ENCODE measurements around the gene NCF4. TPM values are rescaled to one million over a fixed set of nuclear protein-coding genes. Genes with fewer than 3 reads are reported as not detected.

Gene NCF4
- total RNA-seq (2014; rRNA removed; shearing (Covaris generic)), result not detected in 2 replicates

DNA sequence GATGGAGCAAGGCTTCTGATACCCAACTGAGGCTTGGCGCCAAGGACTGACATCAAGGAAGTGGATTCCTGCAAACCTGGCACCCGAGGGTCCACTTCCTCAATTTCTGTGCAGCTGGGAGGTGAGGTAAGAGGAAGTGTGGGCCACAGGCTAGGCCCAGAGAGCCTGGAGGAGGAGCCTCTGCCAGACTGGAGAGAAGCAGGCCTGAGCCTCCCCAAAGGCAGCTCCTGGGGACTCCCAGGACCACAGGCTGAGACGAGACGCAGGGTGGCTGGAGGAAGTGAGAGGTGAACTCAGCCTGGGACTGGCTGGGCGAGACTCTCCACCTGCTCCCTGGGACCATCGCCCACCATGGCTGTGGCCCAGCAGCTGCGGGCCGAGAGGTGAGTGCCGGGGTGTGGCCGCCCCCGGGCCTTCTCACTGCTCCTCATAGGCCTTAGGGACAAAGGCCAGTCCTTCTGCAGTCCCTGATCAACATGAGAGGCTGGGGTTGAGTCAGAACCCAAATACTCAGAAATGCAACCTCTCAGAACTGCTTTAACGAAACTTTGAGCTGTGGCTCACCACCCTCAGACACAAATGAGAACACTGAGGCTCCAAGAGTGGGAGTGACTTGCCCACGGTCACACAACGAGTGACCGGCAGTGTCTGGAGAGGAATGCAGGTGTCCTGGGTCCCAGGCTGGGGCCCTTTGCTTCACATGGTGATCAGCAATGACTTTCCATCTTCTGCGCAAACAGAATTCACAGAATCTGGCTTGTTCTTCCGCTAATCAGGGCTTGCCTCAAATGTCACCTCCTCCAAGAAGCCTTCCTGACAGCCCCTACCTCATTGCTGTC is at the start of gene NCF4:
Gene NCF4, plus strand, starts transcription at position 186 of the 839 bp plus-strand sequence. Its CDS starts 166 bp downstream, at position 352.
- DNase-seq (ENCODE audit: low spot score), result no peak

- DNase-seq (ENCODE audit: low spot score), result no peak
Observed at GRCh38 chr22:36811094-36811800, 49.6 kb upstream of the NCF4 start.

DNA sequence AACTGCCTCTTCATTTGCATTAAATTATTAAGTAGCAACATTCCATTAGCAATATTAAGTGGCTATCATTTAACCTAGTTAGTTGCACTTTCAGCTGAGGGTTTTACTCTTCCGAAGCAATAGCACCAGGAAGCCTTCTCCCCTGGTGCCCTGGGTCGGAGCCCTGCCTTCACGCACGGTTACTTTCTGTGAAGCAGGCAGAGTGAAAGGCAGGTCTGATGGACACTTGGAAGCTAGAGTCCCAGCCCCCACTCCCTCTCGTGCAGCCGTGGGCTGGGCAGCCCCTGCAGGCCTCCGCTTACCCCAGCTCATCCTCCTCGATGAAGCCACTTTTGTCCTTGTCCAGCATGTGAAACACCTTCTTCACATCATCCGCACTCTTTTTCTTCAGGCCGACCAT is 46.0 kb upstream of the NCF4 start:
- DNase-seq (ENCODE audit: low spot score), result no peak

- DNase-seq (ENCODE audit: low spot score), result no peak
Observed at GRCh38 chr22:36815558-36816338, 45.1 kb upstream of the NCF4 start.

DNA sequence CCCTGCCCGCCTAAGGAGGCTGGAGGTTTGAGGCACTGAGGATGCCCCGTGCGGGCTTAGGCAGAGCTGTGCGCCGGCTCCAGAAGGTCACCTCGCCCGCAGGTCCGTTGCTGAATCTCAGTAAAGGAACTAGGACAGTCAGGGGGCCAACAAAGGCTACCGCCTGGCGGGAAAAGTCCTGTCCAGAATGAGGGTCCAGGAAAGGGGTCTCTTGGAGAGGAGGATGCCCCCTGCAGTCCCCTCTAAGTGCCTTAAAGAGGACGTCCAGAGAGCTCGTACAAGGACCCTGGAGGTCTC is 44.5 kb upstream of the NCF4 start:
- no peak for DNase-seq (ENCODE audit: low spot score)

DNA sequence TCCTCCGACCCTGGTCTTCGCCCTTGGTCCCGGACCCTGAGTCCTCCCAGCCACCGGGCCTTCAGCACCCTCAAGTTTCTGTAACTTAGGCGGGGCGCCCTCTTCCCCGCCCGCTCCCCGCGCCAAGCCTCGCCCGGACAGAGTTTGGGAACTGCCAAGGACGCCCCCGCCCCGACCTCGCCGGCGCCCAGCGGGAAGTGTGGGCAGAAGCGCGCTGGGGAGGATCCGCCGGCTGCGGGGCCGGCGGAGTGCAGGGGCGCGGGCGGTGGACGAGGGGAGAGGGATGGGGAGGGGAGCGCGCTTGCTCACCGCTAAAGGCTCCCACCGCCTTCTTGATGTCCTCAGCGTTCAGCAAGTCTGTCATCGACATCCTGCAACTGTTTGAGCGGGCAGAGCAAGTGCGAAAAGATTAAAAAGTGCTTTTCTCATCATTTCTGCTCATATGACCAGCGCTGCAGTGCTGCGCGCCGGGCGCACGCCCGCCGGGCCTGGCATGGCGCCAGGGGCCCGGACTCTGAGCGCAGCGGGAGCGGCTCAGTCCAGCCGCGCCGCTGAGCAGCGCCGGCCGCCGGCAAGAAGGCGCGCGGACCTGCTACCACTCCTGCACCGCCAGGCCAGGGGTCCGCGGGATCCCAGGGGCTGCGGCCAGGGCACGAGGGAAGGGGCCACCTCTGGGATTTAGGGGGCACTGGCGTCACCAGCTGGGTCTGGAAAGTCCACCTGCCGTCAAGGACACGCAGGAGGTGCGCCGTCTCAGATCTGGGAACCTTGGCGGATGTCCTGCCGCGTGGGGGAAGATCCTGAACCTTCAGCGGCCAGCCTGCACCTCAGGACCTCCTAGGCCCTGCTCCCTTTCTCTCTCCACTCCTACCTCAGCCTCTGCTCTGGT is 43.9 kb upstream of the NCF4 start, which contains the start of gene PVALB:
Gene PVALB, minus strand, starts transcription at position 400 of the 889 bp plus-strand sequence. Its CDS starts 30 bp downstream, at position 370.
- DNase-seq (ENCODE audit: low spot score), result no peak

GRCh38 chr22:36817525-36817848 is 43.3 kb upstream of the NCF4 start:
- DNase-seq (ENCODE audit: low spot score), result no peak

- no peak for DNase-seq (ENCODE audit: low spot score)
Observed at GRCh38 chr22:36818010-36818642, 42.7 kb upstream of the NCF4 start.

GRCh38 chr22:36819112-36819511 is 41.7 kb upstream of the NCF4 start:
- DNase-seq (ENCODE audit: low spot score), result no peak

GRCh38 chr22:36822581-36822980 is 38.2 kb upstream of the NCF4 start:
- no peak for DNase-seq (ENCODE audit: low spot score)

DNA sequence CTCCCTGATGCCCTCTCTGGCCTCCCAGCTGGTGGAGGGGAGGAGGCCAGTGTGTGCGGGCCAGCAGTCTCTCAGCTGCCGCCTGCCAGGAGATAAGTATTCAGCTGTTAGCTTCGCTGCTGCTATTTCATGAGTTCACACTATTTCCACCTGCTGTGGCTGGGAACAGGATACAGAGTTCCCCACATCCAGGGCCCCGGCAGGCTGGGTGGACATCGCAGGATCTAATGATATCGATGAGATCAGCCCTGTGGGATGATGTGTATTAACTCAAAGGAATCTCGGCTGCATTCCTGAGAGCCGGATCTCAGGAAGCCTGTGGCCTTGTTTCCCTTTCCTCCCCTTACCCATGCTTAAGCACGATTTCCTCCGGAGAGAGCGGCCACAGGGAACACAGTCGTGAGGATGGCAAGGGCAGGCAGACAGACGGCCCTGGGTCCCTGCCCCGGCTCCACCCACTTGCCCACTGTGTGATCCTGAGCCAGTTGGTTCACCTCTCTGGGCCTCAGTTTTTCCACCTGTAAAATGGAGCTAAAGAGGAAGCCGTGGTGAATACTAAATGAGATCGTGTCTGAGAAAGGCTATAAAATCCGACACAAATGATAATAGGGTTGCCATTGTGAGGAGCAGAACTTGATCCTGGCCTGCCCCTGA is 37.5 kb upstream of the NCF4 start:
- no peak for DNase-seq (ENCODE audit: low spot score)

GRCh38 chr22:36824655-36825054 is 36.2 kb upstream of the NCF4 start:
- DNase-seq (ENCODE audit: low spot score), result no peak

DNA sequence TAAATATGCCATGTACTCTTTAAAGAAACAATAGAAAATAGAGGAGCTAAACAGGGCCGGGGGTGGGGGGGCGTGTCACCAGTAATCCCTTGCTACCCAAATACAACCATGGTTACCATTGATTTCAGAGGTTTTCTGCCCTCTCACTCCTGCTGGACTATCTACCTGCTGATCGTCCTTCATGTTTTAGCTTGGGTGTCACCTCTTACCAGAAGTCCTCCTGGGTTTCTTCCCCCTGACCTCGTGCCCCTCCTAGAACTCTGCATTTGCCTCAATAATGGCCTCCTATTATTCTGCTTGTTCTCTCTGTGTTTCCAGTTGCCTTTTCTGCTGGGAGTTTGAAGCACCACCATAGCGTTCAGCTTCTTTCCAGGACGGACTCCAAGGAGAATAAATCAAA is 34.5 kb upstream of the NCF4 start:
- no peak for DNase-seq (ENCODE audit: low spot score)

GRCh38 chr22:36828815-36829214 is 32.0 kb upstream of the NCF4 start:
- no peak for DNase-seq (ENCODE audit: low spot score)

- DNase-seq (ENCODE audit: low spot score), result no peak
Observed at GRCh38 chr22:36829370-36830002, 31.3 kb upstream of the NCF4 start.

- DNase-seq (ENCODE audit: low spot score), result no peak
Observed at GRCh38 chr22:36830601-36831000, 30.2 kb upstream of the NCF4 start.

GRCh38 chr22:36831206-36831605 is 29.6 kb upstream of the NCF4 start:
- no peak for DNase-seq (ENCODE audit: low spot score)

DNA sequence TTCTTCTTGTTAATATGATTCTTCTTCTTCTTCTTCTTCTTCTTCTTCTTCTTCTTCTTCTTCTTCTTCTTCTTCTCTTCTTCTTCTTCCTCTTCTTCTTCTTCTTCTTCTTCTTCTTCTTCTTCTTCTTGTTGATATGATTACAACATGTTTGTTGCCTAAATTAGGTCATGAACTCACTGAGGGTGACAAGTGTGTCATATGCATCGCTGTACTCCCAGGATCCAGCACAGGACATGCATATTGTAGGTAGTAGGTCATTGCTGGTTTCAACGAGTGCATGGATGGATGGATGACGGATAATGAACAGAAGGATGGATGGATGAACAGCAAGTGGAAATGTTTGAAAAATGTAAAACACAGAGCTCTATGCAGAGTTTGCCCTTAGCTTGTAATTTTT is 29.1 kb upstream of the NCF4 start:
- no peak for DNase-seq (ENCODE audit: low spot score)

DNA sequence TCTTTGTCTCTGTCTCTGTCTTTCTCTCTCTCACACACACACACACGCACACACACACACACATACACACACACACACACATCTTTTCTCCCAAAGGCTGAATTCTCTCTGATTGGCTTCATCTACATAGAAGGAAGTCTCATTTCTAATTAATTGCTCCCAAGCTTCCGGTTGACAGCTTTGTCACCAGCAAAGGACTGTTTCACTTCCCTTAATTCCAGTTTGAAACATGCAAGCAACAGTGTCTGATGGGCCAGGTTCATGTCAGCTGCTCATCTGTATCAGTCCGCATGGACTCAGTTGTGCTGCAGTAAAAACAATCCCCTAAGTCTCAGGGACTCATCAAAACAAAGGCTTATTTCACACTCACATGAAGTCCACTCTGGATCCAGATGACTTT is 27.7 kb upstream of the NCF4 start:
- DNase-seq (ENCODE audit: low spot score), result no peak

DNA sequence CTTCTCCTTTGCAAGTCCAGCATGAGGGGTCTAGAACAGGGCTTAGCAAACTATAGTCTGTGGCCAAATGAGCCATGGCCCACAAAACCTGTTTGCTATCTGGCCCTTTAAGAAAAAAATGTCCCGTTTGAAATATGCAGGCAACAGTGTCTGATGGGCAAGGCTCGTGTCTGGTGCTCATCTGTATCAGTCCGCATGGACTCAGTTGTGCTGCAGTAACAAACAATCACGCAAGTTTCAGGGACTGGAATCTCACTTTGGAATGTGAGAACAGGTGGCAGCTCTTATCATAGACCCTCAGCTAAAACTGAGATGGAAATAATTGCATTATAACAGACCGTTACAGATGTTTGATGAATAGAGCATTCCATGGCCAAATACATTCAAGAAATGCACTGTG is 24.9 kb upstream of the NCF4 start:
- DNase-seq (ENCODE audit: low spot score), result no peak
